NCI-H774 (cell line): ENCODE data around the gene CCR5.

Source experiments
- DNase-seq: peaks from one replicate; lab custom pipeline; 2025; lab: John Stamatoyannopoulos, UW

Gene CCR5

DNA sequence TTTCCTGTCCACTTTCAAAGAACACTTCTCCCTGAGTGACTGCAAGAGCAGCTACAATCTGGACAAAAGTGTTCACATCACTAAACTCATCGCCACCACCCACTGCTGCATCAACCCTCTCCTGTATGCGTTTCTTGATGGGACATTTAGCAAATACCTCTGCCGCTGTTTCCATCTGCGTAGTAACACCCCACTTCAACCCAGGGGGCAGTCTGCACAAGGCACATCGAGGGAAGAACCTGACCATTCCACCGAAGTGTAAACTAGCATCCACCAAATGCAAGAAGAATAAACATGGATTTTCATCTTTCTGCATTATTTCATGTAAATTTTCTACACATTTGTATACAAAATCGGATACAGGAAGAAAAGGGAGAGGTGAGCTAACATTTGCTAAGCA lies 38.1 kb downstream of the CCR5 start:
- DNase-seq: no peak

DNA sequence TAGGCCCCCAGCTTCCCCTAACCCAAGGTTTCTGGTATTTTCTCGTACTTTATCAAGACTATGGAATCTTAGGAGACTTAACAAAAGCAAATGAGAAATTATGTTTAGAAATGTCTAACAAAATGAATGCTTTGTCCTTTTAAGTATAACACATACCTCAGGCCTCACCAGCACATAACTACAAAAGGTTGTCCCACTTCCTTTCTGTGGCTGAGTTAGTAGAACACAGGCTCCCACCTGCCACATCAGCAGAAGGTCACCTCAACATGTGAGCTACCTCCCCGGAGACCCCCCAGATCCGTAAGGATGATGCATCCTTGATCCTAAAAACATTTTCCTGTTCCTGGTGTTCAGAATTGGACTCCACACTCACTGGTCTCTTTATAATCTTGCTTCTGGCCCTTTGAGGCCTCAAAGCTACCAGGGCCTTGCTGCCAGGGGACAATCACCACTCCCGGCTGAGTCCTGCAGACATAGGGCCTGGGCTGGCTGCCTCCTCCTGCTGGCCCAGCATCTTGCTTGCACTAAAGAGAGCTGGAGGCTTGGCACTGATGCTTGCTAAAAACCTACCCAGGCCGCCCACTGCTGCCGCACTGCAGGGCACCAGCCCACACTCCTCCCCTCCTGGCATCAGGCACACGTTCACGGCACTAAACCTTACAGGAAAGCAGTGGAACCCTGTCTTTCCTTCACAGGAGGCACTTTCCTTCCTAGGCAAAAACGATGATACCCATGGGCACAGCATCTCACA lies 39.2 kb downstream of the CCR5 start:
- DNase-seq: no peak

DNA sequence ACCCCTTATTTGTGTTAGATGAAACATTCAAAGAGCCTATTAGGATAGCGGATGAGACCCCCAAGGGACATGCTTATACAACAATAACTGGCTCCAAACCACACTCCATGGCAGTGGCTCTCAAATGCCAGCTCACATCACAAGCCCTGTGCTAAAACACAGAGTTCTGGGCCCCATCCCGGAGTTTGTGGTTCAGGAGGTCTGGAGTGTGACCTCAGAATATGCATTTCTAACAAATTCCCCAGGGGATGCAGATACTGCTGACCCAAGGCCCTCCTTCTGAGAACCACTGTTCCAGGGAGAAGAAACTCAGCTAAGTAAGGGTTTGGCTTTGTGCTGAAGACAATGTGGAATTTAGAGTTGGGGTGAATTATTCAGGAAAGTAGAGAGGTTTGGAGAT lies 39.9 kb downstream of the CCR5 start:
- no peak for DNase-seq

DNA sequence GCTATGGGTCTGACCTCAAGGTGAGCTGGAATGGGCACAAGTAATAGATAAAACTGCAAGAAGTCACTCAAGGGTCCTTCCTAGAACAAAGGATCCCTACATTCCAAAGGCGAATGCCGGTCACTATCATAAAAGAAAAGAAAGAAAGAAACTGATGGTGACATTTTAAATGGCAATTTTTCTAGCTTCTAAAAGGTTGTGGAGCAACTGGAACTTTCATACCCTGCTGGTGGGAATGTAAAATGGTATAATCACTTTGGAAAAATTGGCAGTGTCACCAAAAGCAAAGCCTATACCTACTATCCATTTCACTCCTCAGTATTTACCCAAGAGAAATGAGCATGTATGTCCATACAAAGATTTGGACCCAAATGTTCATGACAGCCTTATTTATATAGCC lies 40.5 kb downstream of the CCR5 start:
- DNase-seq: no peak

DNA sequence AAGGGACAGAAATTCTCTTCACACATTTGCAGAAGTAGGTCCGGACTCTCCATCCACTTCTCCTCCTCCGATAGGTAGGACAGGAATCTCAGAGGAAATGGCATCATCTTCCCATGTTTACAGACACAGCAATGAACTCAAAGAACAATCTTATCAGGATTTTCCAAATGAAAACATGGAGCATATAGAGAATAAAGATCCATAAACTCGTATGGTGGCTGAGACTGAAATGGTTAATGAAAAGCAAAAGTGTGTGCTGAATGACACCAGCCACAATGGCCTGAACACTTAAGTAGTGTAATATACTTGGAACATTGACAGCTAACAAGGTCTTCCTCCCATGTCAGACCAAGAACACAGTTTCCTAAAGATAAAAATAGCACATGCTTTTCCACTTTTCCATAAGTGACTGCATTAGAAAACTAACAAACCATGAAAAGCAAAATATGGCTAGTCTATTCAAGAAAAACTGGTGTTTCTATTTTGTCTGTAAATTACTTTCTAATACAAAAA lies 42.1 kb downstream of the CCR5 start:
- no peak for DNase-seq

DNA sequence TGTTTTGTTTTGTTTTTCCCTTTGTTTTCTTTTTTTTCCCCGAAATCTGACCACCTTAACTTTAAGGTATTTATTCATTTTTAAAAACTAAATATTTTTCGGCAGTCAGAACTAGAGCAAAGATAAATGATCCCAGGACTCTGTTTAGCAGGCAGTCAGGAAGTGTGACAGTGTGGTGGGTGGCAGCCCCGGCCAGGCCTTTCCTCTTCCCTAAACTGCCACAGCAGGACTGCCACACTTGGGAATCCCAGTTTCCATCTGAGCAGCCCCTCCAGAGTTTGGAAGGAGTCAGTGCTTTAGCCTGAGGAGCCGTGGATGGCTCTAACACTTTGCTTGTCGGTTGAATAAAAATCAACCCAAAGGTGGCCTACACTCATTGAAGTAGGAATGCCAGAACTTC lies 43.2 kb downstream of the CCR5 start:
- DNase-seq: no peak

DNA sequence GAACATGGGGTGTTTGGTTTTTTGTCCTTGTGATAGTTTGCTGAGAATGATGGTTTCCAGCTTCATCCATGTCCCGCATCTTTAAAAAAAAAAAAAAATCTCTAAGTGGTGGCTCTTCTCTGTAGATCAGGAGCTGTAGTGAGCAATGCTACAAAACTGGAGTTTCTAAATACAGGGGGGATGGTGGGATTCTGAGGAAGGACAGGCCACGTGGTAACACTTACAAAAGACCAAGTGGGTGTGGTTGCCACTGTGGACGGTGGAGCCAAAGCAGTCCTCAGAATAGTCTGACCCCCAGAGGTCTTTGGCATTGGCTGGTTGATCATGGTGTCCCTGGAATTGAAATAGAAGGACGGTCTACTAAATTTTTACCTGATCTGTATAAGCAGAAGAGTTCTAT lies 44.0 kb downstream of the CCR5 start:
- no peak for DNase-seq

DNA sequence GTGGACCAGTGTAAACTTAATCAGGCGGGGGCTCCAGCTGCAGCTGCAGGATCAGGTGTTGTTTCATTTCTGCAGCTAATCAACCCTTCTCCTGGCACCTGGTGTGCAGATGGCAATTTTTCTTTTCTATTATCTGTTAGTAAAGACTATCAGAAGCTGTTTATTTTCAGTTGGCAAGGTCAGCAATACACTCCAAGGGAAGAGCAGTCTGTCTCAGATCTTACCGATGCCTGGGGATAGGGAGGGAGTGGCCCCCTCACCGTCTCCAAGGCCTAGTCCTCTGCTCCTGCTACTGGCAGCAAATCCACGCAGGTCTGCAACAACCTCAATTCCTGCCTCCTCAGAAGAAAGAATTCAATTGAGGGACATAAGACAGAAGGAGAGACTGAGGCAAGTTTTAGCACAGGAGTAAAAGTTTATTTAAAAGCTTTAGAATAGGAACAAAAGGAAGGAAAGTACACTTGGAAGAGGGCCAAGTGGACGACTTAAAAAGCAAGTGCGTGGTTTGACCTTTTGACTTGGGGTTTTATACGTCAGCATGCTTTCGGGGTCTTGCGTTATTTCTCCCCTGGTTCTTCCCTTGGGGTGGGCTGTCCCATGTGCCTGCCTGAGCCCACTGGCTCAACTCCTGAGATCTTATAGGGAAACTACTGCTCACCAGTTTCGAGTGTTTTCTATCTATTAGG lies 45.5 kb downstream of the CCR5 start:
- DNase-seq: peak; percentile 25

DNA sequence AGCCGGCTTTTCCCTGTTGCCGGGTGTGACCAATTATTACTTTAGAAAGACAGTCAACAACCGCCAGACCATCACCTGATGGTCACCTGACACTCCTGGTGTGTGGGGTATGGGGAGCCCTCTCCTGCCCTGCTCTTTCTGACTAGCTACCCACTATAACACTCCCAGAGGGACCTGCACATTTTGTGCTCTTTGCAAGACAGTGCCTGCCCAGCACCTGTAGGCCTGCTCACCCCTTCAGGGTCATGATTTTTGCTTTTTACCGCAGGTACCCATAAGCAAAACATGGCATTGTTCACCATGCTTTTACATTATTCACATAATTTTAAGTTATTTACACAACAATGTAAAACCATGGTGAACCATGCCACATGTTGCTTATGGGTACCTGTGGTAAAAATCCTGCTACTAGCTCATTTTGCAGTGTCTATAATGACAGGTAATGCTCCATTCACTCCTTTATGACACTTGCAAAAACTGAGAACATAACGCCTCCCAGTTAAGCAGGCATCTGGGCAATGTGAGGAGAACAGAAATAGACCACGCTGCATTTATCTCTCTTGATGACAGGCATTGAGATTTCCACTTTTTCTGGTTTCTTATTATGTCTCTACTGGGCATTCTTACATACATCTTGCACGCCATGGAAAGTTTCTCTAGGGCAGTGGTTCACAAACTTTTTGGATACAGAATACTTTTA lies 46.2 kb downstream of the CCR5 start:
- DNase-seq: no peak

DNA sequence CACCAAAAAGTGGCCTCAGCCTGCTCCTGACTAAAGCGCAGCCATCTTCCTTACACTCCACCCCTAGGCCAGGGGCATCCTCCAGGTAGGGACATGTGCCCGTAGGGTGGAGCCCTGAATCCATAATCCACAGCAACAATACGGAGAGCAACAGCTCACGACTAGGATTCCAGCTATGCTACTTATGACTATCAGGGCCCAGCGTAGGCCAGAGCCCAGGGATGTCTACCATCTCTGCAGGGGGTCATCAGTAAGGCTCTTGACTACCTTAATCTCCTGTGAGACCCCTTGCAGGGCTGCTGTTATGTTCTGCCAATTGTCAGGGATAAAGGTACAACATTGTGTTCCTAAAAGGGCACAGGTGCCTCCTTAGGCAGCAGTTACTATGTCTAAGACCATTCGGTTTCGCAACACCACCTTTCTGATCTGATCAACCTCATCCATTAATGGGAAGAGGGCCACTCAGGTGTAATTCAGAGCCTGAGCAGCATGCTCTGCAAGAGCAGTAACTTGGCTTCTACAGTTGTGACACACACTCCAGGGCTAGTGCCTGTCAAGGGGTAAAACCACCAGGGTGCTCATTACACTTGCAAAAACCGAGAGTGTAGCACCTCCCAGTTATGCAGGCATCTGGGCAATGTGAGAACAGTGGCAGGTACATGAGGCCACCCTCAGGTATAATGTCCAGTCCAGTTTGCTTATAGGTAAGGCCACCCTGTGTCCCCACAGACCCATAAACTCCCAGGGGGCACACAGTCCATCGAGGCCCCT lies 47.3 kb downstream of the CCR5 start:
- no peak for DNase-seq

DNA sequence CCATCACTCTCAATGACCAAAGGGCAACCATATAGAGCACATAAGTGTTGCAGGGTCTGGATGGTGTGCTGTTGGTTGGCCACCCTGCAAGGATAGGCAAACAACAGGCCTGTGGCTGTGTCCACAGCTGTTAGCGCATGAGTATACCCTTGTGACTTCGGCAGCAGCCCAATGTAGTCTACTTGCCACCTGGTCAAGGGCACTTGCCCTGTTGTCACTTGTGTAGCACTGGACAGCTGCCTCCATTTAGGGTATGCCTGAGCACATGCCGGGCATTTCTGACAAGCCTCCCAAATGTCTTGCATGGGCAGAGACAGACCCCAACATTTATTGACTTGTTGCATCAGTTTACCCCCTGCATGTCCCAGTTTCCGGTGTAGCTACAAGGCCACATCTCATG lies 49.1 kb downstream of the CCR5 start:
- no peak for DNase-seq

DNA sequence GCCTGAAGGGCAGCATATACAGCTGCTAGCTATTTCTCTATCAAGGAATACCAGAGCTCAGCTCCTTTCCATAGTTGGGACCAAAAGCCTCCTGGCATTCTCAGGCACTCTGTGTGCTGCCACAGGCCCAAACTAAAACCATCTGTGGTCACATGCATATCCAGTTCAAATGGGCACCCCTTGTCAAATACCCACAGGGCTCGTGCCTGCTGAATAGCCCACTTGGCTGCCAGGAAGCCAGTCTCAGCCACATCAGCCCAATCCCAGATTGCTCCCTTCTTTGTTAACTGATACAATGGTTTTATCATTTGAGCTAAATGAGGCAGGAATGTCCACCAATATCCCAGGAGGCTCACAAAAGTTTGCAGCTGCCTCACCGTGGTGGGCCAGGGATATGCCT lies 50.2 kb downstream of the CCR5 start:
- DNase-seq: no peak

DNA sequence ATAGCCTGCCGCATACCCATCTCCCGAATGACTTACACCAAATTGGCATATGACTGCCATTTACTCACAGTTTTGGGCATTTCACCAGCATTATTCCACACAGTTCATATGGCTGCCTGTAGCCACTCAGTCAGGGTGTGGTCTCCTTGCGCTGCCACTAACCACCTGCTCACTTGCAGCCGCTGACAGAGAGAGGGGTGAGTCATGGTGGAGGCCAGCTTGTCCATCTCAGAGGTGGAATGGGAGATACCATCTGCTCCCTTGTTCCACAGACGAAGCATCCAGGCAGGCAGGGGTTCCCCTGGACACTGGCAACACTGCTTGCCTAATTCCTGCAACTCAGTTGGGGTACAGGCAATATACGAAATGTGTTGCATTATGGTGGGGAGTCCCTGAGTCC lies 51.9 kb downstream of the CCR5 start:
- no peak for DNase-seq

DNA sequence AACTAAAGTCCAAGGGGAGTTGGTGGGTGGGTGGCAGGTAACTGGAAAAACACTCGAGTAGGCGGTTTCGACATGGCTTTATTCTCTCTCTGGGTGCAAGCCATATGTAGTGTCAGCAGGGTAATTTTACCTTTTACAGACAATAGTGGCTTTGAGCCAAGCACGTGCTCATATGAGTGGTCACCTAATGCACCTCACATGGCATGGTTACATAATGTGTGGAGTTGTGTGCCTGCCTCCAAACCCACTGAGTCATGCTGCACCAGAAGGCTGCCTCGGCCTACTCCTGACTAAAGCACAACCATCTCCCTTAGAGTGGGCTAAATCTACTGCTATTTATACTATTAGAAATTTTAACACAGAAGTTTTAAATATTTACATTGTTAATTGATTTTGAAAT lies 52.8 kb downstream of the CCR5 start:
- no peak for DNase-seq
